Endothelial cell of umbilical vein (primary cell): ENCODE results near the gene SAP30. TPM values are rescaled to one million over a fixed set of nuclear protein-coding genes. Genes with fewer than 3 reads are reported as not detected.

Experiments
- BruUV-seq: library from RNA; stranded (reverse); fragments of 400-500 nt; replicated peaks from 2 replicates; lab custom pipeline; 2021; lab: Mats Ljungman, UMichigan
- CTCF ChIA-PET: fragments of 300-600, 350-600 bp; sonication (Branson Sonifier 250); formaldehyde crosslinking; loops from one replicate; lab custom pipeline; 2021; ENCODE audit warnings: antibody characterized with exemption, inconsistent platforms; lab: Charles Lee
- POLR2A ChIA-PET: fragments of 300-600, 350-600 bp; sonication (Branson Sonifier 250); formaldehyde crosslinking; loops from one replicate; lab custom pipeline; 2021; ENCODE audit warnings: antibody characterized with exemption, inconsistent platforms; lab: Charles Lee
- DNase-seq: peaks from one replicate; pipeline ENCODE4 v3.0.0-alpha.2; 2011; ENCODE audit warnings: low read depth, low spot score
- FAIRE-seq: peaks from 2 replicates; lab custom pipeline; 2011; peaks lifted over from hg19 to GRCh38; lab: Jason Lieb, UNC
- H2AFZ ChIP-seq: 2 replicates; pipeline ENCODE4 v1.6.0; 2012; ENCODE audit warnings: low read depth, low read length, control low read depth, inconsistent platforms
- H3K27ac ChIP-seq: 2 replicates; pipeline ENCODE4 v1.5.1; 2011; ENCODE audit warnings: low read depth, mild to moderate bottlenecking, control low read depth, low read length, moderate library complexity; ENCODE audit not compliant: insufficient read depth
- H3K27me3 ChIP-seq, 2 experiments: 2 replicates each; pipeline versions ENCODE4 v1.6.0 to v1.6.1; 2011; ENCODE audit warnings: low read length in 2 of 2, mixed read lengths in 1 of 2; ENCODE audit not compliant: control insufficient read depth in 2 of 2, insufficient read depth in 2 of 2
- H3K36me3 ChIP-seq, 2 experiments: 2 replicates in 1 of 2; 3 replicates in 1 of 2; pipeline ENCODE4 v1.5.1; 2011; ENCODE audit warnings: low read length in 2 of 2, mild to moderate bottlenecking in 1 of 2, moderate library complexity in 1 of 2; ENCODE audit not compliant: control insufficient read depth in 2 of 2, insufficient read depth in 2 of 2; ENCODE audit errors: extremely low read depth in 1 of 2
- H3K4me1 ChIP-seq: 3 replicates; pipeline ENCODE4 v1.5.1; 2011; ENCODE audit warnings: mild to moderate bottlenecking, low read length; ENCODE audit not compliant: control insufficient read depth, insufficient read depth; ENCODE audit errors: extremely low read depth
- H3K4me2 ChIP-seq: 2 replicates; pipeline ENCODE4 v1.6.1; 2011; ENCODE audit warnings: low read length, control low read depth, mixed read lengths; ENCODE audit not compliant: insufficient read depth
- H3K4me3 ChIP-seq, 3 experiments: fragments of 200-600 bp in 1 of 3; sonication (generic), shearing (Covaris generic) in 1 of 3; replicated peaks in 1 of 3; 2 replicates each; pipeline ENCODE4 v1.5.1; 2011 to 2016; ENCODE audit warnings: control low read depth in 3 of 3, low read length in 3 of 3, mild to moderate bottlenecking in 2 of 3, inconsistent platforms in 1 of 3, low read depth in 1 of 3, moderate library complexity in 1 of 3; ENCODE audit not compliant: insufficient read depth in 1 of 3
- H3K79me2 ChIP-seq: 2 replicates; pipeline ENCODE4 v1.6.0; 2012; ENCODE audit warnings: low read length, inconsistent platforms; ENCODE audit not compliant: control insufficient read depth, insufficient read depth
- H3K9ac ChIP-seq: replicated peaks from 2 replicates; pipeline ENCODE3; 2011; ENCODE audit warnings: low read length, control low read depth; ENCODE audit not compliant: insufficient read depth; ENCODE audit errors: extremely low read depth
- H3K9me1 ChIP-seq: replicated peaks from 3 replicates; pipeline ENCODE4 v1.6.0; 2011; ENCODE audit warnings: mild to moderate bottlenecking, low read length; ENCODE audit not compliant: control insufficient read depth, insufficient read depth; ENCODE audit errors: extremely low read depth
- H3K9me3 ChIP-seq: replicated peaks from 2 replicates; pipeline ENCODE4 v1.5.1; 2012; ENCODE audit warnings: low read length, inconsistent platforms; ENCODE audit not compliant: control insufficient read depth, insufficient read depth
- H4K20me1 ChIP-seq: replicated peaks from 2 replicates; pipeline ENCODE3; 2011; ENCODE audit warnings: mild to moderate bottlenecking, low read length; ENCODE audit not compliant: control insufficient read depth, insufficient read depth; ENCODE audit errors: extremely low read depth
- CTCF ChIP-seq, 2 donors: IDR thresholded peaks; 1 replicate in 1 of 2; 2 replicates in 1 of 2; pipeline ENCODE4 v1.5.1; 2011; ENCODE audit warnings: low read length in 2 of 2, mild to moderate bottlenecking in 2 of 2, moderate library complexity in 2 of 2, control low read depth in 1 of 2, inconsistent platforms in 1 of 2, low read depth in 1 of 2; ENCODE audit not compliant: insufficient read depth in 1 of 2; ENCODE audit errors: extremely low read depth in 1 of 2
- EZH2 ChIP-seq: IDR thresholded peaks from 2 replicates; pipeline ENCODE4 v1.6.1; 2012; ENCODE audit warnings: borderline replicate concordance, low read depth, mild to moderate bottlenecking, moderate library complexity, low read length, inconsistent platforms; ENCODE audit not compliant: severe bottlenecking
- FOS ChIP-seq: IDR thresholded peaks from 2 replicates; pipeline ENCODE4 v1.6.1; 2011; ENCODE audit warnings: mild to moderate bottlenecking, low read length, moderate library complexity, borderline replicate concordance; ENCODE audit not compliant: insufficient read depth
- JUN ChIP-seq: IDR thresholded peaks from 2 replicates; pipeline ENCODE4 v1.6.1; 2011; ENCODE audit warnings: borderline replicate concordance, low read depth; ENCODE audit not compliant: insufficient read length, insufficient read depth
- MYC ChIP-seq: IDR thresholded peaks from one replicate; pipeline ENCODE4 v1.6.1; 2011; ENCODE audit warnings: mild to moderate bottlenecking, low read depth, low read length
- POLR2A ChIP-seq: IDR thresholded peaks from 2 replicates; pipeline ENCODE4 v1.6.1; 2012; ENCODE audit warnings: low read depth, mild to moderate bottlenecking, control low read depth, low read length
- dilution Hi-C: fragments of 300-500 bp; cut with MboI; formaldehyde crosslinking; loops from one replicate; pipeline ENCODE4 v1.15.0; 2019; ENCODE audit warnings: low sequenced_read_pairs; ENCODE audit not compliant: extremely low pct_ligation_motif_present
- intact Hi-C: fragments of 100-400 bp; cut with micrococcal nuclease; formaldehyde crosslinking; loops from one replicate; pipeline ENCODE4 v1.10.0; 2022
- polyA plus RNA-seq, 4 experiments: library from polyadenylated mRNA; depleted of rRNA in 3 of 4; stranded (reverse) in 3 of 4; unstranded in 1 of 4; fragments of >200 nt; gene quantifications; 2 replicates each; pipeline versions ENCODE4 v1.2.1 to v1.2.3, GENCODE V29; 2011 to 2012; ENCODE audit warnings: missing spikeins in 1 of 4
- total RNA-seq: library from RNA; stranded (reverse); gene quantifications from 2 replicates; pipeline ENCODE4 v1.2.3, GENCODE V29; 2021

Gene SAP30
- total and polyA plus RNA-seq, 2 donors (not counting 3 experiments of a cell fraction or from before 2014, with no cell fraction given), result 9.9 to 23.8 TPM

- intact Hi-C loops (no loop called here), dilution Hi-C loops (no loop called here)
- Histone ChIP-seq H3K27me3 (no peaks in the 10 kb centered on the region), H3K9me3 (no peaks in the 10 kb centered on the region), H3K79me2 (no peaks in the 10 kb centered on the region), H3K36me3 (no peaks in the 10 kb centered on the region), H4K20me1 (no peaks in the 10 kb centered on the region), H3K4me3 (no peak within 1 kb of the TSS), H3K9ac (no peak within 1 kb of the TSS), H3K9me1 (no peaks in the 10 kb centered on the region), H2AFZ (no peak within 1 kb of the TSS), H3K4me1 (no peaks in the 10 kb centered on the region), H3K27ac (no peak within 1 kb of the TSS), H3K4me2 (no peak within 1 kb of the TSS)
- CTCF ChIA-PET, result interaction anchor here (1.9 kb wide), 1 partner anchor 10 kb away, joined by 7 read pairs; no protein-coding TSS in a partner anchor
- DNase-seq (no peak), FAIRE-seq (no peak)
- POLR2A ChIA-PET, result no interaction called here
- TF ChIP-seq FOS (no peak), MYC (no peak), EZH2 (no peak)
- no TSS peak for BruUV-seq
Measured at GRCh38 chr4:173398779-173399415, 28.1 kb downstream of the SAP30 start, which contains the start of gene SCRG1. Gene SCRG1 (minus strand): TSS chr4:173399116. CDS start chr4:173391414, 7,702 bp downstream.

- ChIA-PET CTCF (interaction anchor here (1.9 kb wide), 1 partner anchor 82 kb away, joined by 4 read pairs; no protein-coding TSS in a partner anchor), POLR2A (no interaction called here)
- FAIRE-seq (no peak), DNase-seq (no peak)
- Histone ChIP-seq H3K4me2 (no peak overlapping the region), H3K27me3 (no peaks in the 10 kb centered on the region), H3K27ac (no peak overlapping the region), H3K36me3 (no peaks in the 10 kb centered on the region), H3K4me1 (no peaks in the 10 kb centered on the region), H3K79me2 (no peaks in the 10 kb centered on the region), H2AFZ (no peak overlapping the region), H4K20me1 (no peaks in the 10 kb centered on the region), H3K4me3 (no peak overlapping the region), H3K9me3 (no peaks in the 10 kb centered on the region), H3K9ac (no peak overlapping the region), H3K9me1 (no peaks in the 10 kb centered on the region)
- dilution Hi-C loops (no loop called here), intact Hi-C loops (no loop called here)
- BruUV-seq, result no TSS peak
- TF ChIP-seq POLR2A (no peak), CTCF (IDR thresholded peaks at IDR 0.05; ENCODE audit: extremely low read depth in 1 of 2, insufficient read depth in 1 of 2, low read depth in 1 of 2, low read length in 2 of 2) (no peak), JUN (no peak)
Measured at GRCh38 chr4:173401063-173401462, 30.3 kb downstream of the SAP30 start.
